PC-3 (cell line): ENCODE measurements around the gene WDFY4. TPM values are rescaled to one million over a fixed set of nuclear protein-coding genes. Genes with fewer than 3 reads are reported as not detected.

Source experiments
- ATAC-seq: fragments of 200-7000 bp; cut with Tn5 transposase; 2 replicates; pipeline ENCODE4 v1.9.1; 2020; ENCODE audit warnings: mild to moderate bottlenecking, moderate library complexity
- BruUV-seq: library from RNA; stranded (reverse); fragments of 400-500 nt; replicated peaks from 2 replicates; lab custom pipeline; 2021; lab: Mats Ljungman, UMichigan
- CTCF ChIA-PET: fragments of 300-600 bp; sonication (Branson Sonifier 250); formaldehyde crosslinking; loops from one replicate; lab custom pipeline; 2022; ENCODE audit warnings: antibody characterized with exemption; lab: Charles Lee
- POLR2A ChIA-PET: fragments of 300-600 bp; sonication (Branson Sonifier 250); formaldehyde crosslinking; loops from one replicate; lab custom pipeline; 2022; ENCODE audit warnings: antibody characterized with exemption; ENCODE audit not compliant: unreplicated experiment; lab: Charles Lee
- DNase-seq: peaks from one replicate; pipeline ENCODE4 v3.0.0-alpha.2; 2015
- H2AFZ ChIP-seq: fragments of 300-600 bp; sonication (generic); 2 replicates; pipeline ENCODE4 v1.6.0; 2016; ENCODE audit warnings: antibody characterized with exemption, low read length
- H3F3A ChIP-seq: fragments of 300-600 bp; sonication (generic); one replicate; pipeline ENCODE4 v1.6.0; 2017; ENCODE audit warnings: antibody characterized with exemption, low read length, control low read depth, mild to moderate bottlenecking; ENCODE audit not compliant: unreplicated experiment
- H3K27ac ChIP-seq: fragments of 300-600 bp; sonication (generic); 2 replicates; pipeline ENCODE4 v1.5.1; 2016; ENCODE audit warnings: mild to moderate bottlenecking, low read length
- H3K27me3 ChIP-seq: fragments of 300-600 bp; sonication (generic); 2 replicates; pipeline ENCODE4 v1.6.1; 2016; ENCODE audit warnings: low read length, mixed read lengths
- H3K36me3 ChIP-seq: fragments of 300-600 bp; sonication (generic); 2 replicates; pipeline ENCODE4 v1.6.1; 2016; ENCODE audit warnings: low read depth, mixed run types, low read length, mixed read lengths
- H3K4me1 ChIP-seq: fragments of 300-600 bp; sonication (generic); 2 replicates; pipeline ENCODE4 v1.5.1; 2016; ENCODE audit warnings: low read length; ENCODE audit not compliant: insufficient read depth
- H3K4me2 ChIP-seq: fragments of 300-600 bp; sonication (generic); 2 replicates; pipeline ENCODE4 v1.6.0; 2016; ENCODE audit warnings: low read length
- H3K4me3 ChIP-seq: fragments of 300-600 bp; sonication (generic); 2 replicates; pipeline ENCODE4 v1.5.1; 2016; ENCODE audit warnings: mild to moderate bottlenecking, low read length, mixed read lengths
- H3K79me2 ChIP-seq: fragments of 300-600 bp; sonication (generic); 2 replicates; pipeline ENCODE4 v1.6.1; 2017; ENCODE audit warnings: low read length, mixed read lengths
- H3K9ac ChIP-seq: fragments of 300-600 bp; sonication (generic); 2 replicates; pipeline ENCODE4 v1.6.0; 2016; ENCODE audit warnings: mild to moderate bottlenecking, low read length
- H3K9me2 ChIP-seq: fragments of 300-600 bp; sonication (generic); replicated peaks from 2 replicates; pipeline ENCODE4 v1.6.1; 2016; ENCODE audit warnings: mixed run types, low read length, mixed read lengths
- H3K9me3 ChIP-seq: fragments of 300-600 bp; sonication (generic); 2 replicates; pipeline ENCODE4 v1.6.1; 2016; ENCODE audit warnings: low read length, mixed read lengths
- H4K20me1 ChIP-seq: fragments of 300-600 bp; sonication (generic); 2 replicates; pipeline ENCODE4 v1.6.1; 2016; ENCODE audit warnings: low read length, mixed read lengths
- CTCF ChIP-seq: fragments of 300-600 bp; sonication (generic); conservative IDR thresholded peaks from 2 replicates; pipeline ENCODE4 v1.5.1; 2017; ENCODE audit warnings: antibody characterized with exemption, low read depth, mild to moderate bottlenecking, low read length
- EZH2 ChIP-seq: fragments of 300-600 bp; sonication (generic); IDR thresholded peaks from one replicate; pipeline ENCODE4 v1.6.1; 2017; ENCODE audit warnings: antibody characterized with exemption, mild to moderate bottlenecking, low read length; ENCODE audit not compliant: unreplicated experiment
- EZH2phosphoT487 ChIP-seq: fragments of 300-600 bp; sonication (generic); IDR thresholded peaks from 2 replicates; pipeline ENCODE4 v1.6.1; 2018; ENCODE audit warnings: mild to moderate bottlenecking, antibody characterized with exemption, low read length, borderline replicate concordance
- intact Hi-C: fragments of 100-400 bp; cut with micrococcal nuclease; formaldehyde crosslinking; loops from 2 replicates; pipeline ENCODE4 v1.9.0; 2023
- total RNA-seq: library from RNA; depleted of rRNA; stranded (reverse); fragments of >200 nt; gene quantifications from 2 replicates; pipeline ENCODE4 v1.2.3, GENCODE V29; 2014

WDFY4 gene
- total RNA-seq, 1 experiment from 2014 or later: not detected

GRCh38 chr10:49023071-49023470 is 338.4 kb downstream of the WDFY4 start:
- BruUV-seq: no TSS peak
- no peak for TF ChIP-seq CTCF
- no peak for TF ChIP-seq EZH2
- no peak for TF ChIP-seq EZH2phosphoT487
- Histone ChIP-seq H3K4me1 (no peaks in the 10 kb centered on the region), H4K20me1 (no peaks in the 10 kb centered on the region), H3F3A (no peaks in the 10 kb centered on the region), H3K27me3 (peaks cover 74% of the 10 kb centered on the region), H2AFZ (no peak overlapping the region), H3K4me3 (no peak overlapping the region), H3K9ac (no peak overlapping the region), H3K9me3 (no peaks in the 10 kb centered on the region), H3K79me2 (no peaks in the 10 kb centered on the region), H3K27ac (no peak overlapping the region), H3K4me2 (no peak overlapping the region), H3K36me3 (no peaks in the 10 kb centered on the region), H3K9me2 (no peaks in the 10 kb centered on the region)
- intact Hi-C loops: no loop called here
- POLR2A ChIA-PET: no interaction called here
- no peak for DNase-seq
- no peak for ATAC-seq
- CTCF ChIA-PET: no interaction called here

- no TSS peak for BruUV-seq
- peaks cover 79% of the 10 kb centered on the region for H3K27me3 ChIP-seq
- no peak overlapping the region for H3K4me3 ChIP-seq
- H2AFZ ChIP-seq: no peak overlapping the region
- no peaks in the 10 kb centered on the region for H3K9me2 ChIP-seq
- TF ChIP-seq EZH2phosphoT487 (no peak), EZH2 (no peak), CTCF (no peak)
- H4K20me1 ChIP-seq: no peaks in the 10 kb centered on the region
- H3K27ac ChIP-seq: no peak overlapping the region
- intact Hi-C loops: no loop called here
- no peaks in the 10 kb centered on the region for H3K79me2 ChIP-seq
- no peak overlapping the region for H3K4me2 ChIP-seq
- no peaks in the 10 kb centered on the region for H3K36me3 ChIP-seq
- H3K4me1 ChIP-seq: no peaks in the 10 kb centered on the region
- DNase-seq (no peak), ATAC-seq (no peak)
- no peaks in the 10 kb centered on the region for H3K9me3 ChIP-seq
- no peak overlapping the region for H3K9ac ChIP-seq
- CTCF ChIA-PET: no interaction called here
- no peaks in the 10 kb centered on the region for H3F3A ChIP-seq
- POLR2A ChIA-PET: no interaction called here
These were observed 339.1 kb downstream of the WDFY4 start for GRCh38 chr10:49023752-49024151.

GRCh38 chr10:49024484-49024883 is 339.8 kb downstream of the WDFY4 start:
- Histone ChIP-seq H3K4me2 (no peak overlapping the region), H3F3A (no peaks in the 10 kb centered on the region), H3K27me3 (peaks cover 83% of the 10 kb centered on the region), H3K79me2 (no peaks in the 10 kb centered on the region), H2AFZ (no peak overlapping the region), H3K27ac (no peak overlapping the region), H4K20me1 (no peaks in the 10 kb centered on the region), H3K36me3 (no peaks in the 10 kb centered on the region), H3K9ac (no peak overlapping the region), H3K9me3 (no peaks in the 10 kb centered on the region), H3K4me1 (no peaks in the 10 kb centered on the region), H3K4me3 (no peak overlapping the region), H3K9me2 (no peaks in the 10 kb centered on the region)
- TF ChIP-seq CTCF (no peak), EZH2 (no peak), EZH2phosphoT487 (no peak)
- ATAC-seq (no peak), DNase-seq (no peak)
- ChIA-PET POLR2A (no interaction called here), CTCF (no interaction called here)
- BruUV-seq: no TSS peak
- intact Hi-C loops: no loop called here
